Heart left ventricle (tissue), 13 donors: ENCODE measurements around the gene LAMA5.

Source experiments
- POLR2A ChIP-seq, 2 donors: fragments of 450-650 bp; IDR thresholded peaks; one replicate each; pipeline ENCODE4 v1.6.1; 2017; ENCODE audit warnings: antibody characterized with exemption in 2 of 2, mild to moderate bottlenecking in 2 of 2, moderate library complexity in 2 of 2
- TF ChIP-seq, protein P1 (sequence below), 12 donors: fragments of 200-600 bp; sonication (generic) in 4 of 12; IDR thresholded peaks; one replicate each; pipeline versions ENCODE4 v1.5.0 to v1.8.0; 2018 to 2022; ENCODE audit warnings: antibody characterized with exemption in 12 of 12, mild to moderate bottlenecking in 5 of 12
- donor health status: ischemic (EF 13 %, LVEDD 7.1; RV severe dilation, severe dysfunction).
- donor health status: DM: no; HTN: yes; CAD: no.
- donor health status: DM: no; HTN: no; CAD: no.
- donor health status: ischemic (EF 25% LVEDD 6.9; RV normal size, moderate dysfunction).
- donor health status: ischemic (EF 25% LVEDD 5.7; RV mildly dilated, moderate dysfunction).
- donor health status: ischemic (EF 35%, LVEDD 5.7; RV mildly dilated, moderate dysfunction).
- donor health status: nonischemic (EF 11% LVEDD 7.7; RV severe dilation, severe dysfunction).
- donor health status: DM: yes; HTN: yes; CAD: no.
- donor health status: PGD.
- donor health status: ischemic (EF 29% LVEDD 5.4; RV normal size, mild dysfunction).
- donor health status: nonischemic (EF 23%, LVEDD 6.1; RV moderate dilation, normal function).

DNA sequence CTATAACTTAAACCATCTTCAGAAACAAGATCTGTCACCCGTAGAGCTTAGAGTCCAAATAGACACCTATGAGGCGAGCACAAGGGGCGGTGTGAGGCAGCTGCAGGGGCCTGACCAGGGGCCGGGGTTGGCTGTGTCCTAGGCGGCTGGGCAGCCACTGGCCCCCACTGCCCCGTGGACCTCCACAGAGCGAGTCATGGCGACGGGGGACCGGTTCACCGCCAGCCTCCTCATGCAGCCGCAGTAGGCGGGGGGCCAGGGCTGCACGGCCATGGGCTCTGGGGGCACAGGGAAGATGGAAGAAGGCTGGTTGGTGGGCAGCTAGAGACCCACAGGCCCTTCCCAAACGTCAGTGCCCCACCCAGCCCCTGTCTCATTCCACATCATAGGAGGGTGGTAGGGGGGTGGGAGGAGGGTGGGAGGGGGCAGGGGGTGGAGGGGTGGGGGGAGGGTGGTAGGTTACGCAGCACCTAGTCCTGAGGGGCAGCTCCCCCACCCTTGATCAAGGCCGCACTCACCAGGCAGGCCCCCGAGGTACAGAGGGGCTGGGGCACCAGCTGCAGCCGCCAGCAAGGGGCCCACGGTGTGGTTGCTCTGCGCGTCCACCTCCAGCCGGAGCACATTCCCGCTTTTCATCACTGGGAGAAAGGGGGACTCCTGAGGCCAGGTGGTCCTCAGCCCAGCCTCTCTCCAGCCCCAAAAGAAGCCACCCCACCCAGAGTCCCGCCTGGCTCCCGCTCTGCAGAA lies 57.7 kb downstream of the LAMA5 start:
- TF ChIP-seq, protein P1, sequence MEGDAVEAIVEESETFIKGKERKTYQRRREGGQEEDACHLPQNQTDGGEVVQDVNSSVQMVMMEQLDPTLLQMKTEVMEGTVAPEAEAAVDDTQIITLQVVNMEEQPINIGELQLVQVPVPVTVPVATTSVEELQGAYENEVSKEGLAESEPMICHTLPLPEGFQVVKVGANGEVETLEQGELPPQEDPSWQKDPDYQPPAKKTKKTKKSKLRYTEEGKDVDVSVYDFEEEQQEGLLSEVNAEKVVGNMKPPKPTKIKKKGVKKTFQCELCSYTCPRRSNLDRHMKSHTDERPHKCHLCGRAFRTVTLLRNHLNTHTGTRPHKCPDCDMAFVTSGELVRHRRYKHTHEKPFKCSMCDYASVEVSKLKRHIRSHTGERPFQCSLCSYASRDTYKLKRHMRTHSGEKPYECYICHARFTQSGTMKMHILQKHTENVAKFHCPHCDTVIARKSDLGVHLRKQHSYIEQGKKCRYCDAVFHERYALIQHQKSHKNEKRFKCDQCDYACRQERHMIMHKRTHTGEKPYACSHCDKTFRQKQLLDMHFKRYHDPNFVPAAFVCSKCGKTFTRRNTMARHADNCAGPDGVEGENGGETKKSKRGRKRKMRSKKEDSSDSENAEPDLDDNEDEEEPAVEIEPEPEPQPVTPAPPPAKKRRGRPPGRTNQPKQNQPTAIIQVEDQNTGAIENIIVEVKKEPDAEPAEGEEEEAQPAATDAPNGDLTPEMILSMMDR (IDR thresholded peaks at IDR 0.05), result no peak
- TF ChIP-seq POLR2A (IDR thresholded peaks at IDR 0.05), result no peak
